ENCODE data around the gene ANXA2R.

- TF ChIP-seq, protein P1, sequence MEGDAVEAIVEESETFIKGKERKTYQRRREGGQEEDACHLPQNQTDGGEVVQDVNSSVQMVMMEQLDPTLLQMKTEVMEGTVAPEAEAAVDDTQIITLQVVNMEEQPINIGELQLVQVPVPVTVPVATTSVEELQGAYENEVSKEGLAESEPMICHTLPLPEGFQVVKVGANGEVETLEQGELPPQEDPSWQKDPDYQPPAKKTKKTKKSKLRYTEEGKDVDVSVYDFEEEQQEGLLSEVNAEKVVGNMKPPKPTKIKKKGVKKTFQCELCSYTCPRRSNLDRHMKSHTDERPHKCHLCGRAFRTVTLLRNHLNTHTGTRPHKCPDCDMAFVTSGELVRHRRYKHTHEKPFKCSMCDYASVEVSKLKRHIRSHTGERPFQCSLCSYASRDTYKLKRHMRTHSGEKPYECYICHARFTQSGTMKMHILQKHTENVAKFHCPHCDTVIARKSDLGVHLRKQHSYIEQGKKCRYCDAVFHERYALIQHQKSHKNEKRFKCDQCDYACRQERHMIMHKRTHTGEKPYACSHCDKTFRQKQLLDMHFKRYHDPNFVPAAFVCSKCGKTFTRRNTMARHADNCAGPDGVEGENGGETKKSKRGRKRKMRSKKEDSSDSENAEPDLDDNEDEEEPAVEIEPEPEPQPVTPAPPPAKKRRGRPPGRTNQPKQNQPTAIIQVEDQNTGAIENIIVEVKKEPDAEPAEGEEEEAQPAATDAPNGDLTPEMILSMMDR (conservative IDR thresholded peaks at IDR 0.05; ENCODE audit: low read length): peak; percentile 86
- no peak; the same call in 1 of the 2 replicates for TF ChIP-seq EZH2phosphoT487 (IDR thresholded peaks at IDR 0.05; ENCODE audit: borderline replicate concordance, low read depth, low read length)
These were observed 45.4 kb downstream of the ANXA2R start for GRCh38 chr5:42994555-42995359.
